Astrocyte (in vitro differentiated cells and primary cell): ENCODE results near the gene NOVA1. TPM values are rescaled to one million over a fixed set of nuclear protein-coding genes. Genes with fewer than 3 reads are reported as not detected.

Source experiments
- DNase-seq: peaks from one replicate; pipeline ENCODE4 v3.0.0-alpha.2; 2010; ENCODE audit warnings: low read depth
- FAIRE-seq: peaks from 2 replicates; lab custom pipeline; 2011; peaks lifted over from hg19 to GRCh38; lab: Jason Lieb, UNC
- H2AFZ ChIP-seq: 2 replicates; pipeline ENCODE4 v1.6.0; 2012; ENCODE audit warnings: low read depth, low read length, inconsistent platforms
- H3K27ac ChIP-seq: 2 replicates; pipeline ENCODE4 v1.5.1; 2011; ENCODE audit warnings: low read depth, low read length, inconsistent platforms
- H3K27me3 ChIP-seq: 2 replicates; pipeline ENCODE4 v1.6.0; 2011; ENCODE audit warnings: low read length, inconsistent platforms; ENCODE audit not compliant: insufficient read depth
- H3K36me3 ChIP-seq: 2 replicates; pipeline ENCODE4 v1.5.1; 2011; ENCODE audit warnings: low read length, inconsistent platforms; ENCODE audit not compliant: insufficient read depth
- H3K4me1 ChIP-seq: 2 replicates; pipeline ENCODE4 v1.5.1; 2011; ENCODE audit warnings: low read length, inconsistent platforms; ENCODE audit not compliant: insufficient read depth
- H3K4me2 ChIP-seq: 2 replicates; pipeline ENCODE4 v1.6.0; 2012; ENCODE audit warnings: low read length, inconsistent platforms
- H3K4me3 ChIP-seq: 2 replicates; pipeline ENCODE4 v1.5.1; 2011; ENCODE audit warnings: low read depth, mild to moderate bottlenecking, low read length, inconsistent platforms; ENCODE audit not compliant: insufficient read depth
- H3K79me2 ChIP-seq: 2 replicates; pipeline ENCODE4 v1.6.0; 2012; ENCODE audit warnings: mild to moderate bottlenecking, low read length, inconsistent platforms; ENCODE audit not compliant: insufficient read depth
- H3K9ac ChIP-seq: 2 replicates; pipeline ENCODE4 v1.6.0; 2012; ENCODE audit warnings: mild to moderate bottlenecking, low read length, inconsistent platforms
- H3K9me3 ChIP-seq: 2 replicates; pipeline ENCODE4 v1.5.1; 2012; ENCODE audit warnings: low read depth, mild to moderate bottlenecking, low read length, inconsistent platforms; ENCODE audit not compliant: insufficient read depth
- H4K20me1 ChIP-seq: 2 replicates; pipeline ENCODE4 v1.6.0; 2012; ENCODE audit warnings: low read length, inconsistent platforms; ENCODE audit not compliant: insufficient read depth
- H3K27ac Mint-ChIP-seq: one replicate; pipeline ENCODE4 v1.8.0; 2021; ENCODE audit warnings: mild to moderate bottlenecking, mixed read lengths; ENCODE audit not compliant: unreplicated experiment
- H3K27me3 Mint-ChIP-seq: one replicate; pipeline ENCODE4 v1.8.0; 2021; ENCODE audit warnings: low read depth, mixed read lengths; ENCODE audit not compliant: unreplicated experiment
- H3K36me3 Mint-ChIP-seq: one replicate; pipeline ENCODE4 v1.8.0; 2021; ENCODE audit warnings: low read depth, mixed read lengths; ENCODE audit not compliant: unreplicated experiment
- H3K4me1 Mint-ChIP-seq: one replicate; pipeline ENCODE4 v1.8.0; 2021; ENCODE audit warnings: low read depth, mixed read lengths; ENCODE audit not compliant: unreplicated experiment
- H3K4me3 Mint-ChIP-seq: one replicate; pipeline ENCODE4 v1.8.0; 2021; ENCODE audit warnings: mild to moderate bottlenecking, moderate library complexity, mixed read lengths; ENCODE audit not compliant: unreplicated experiment
- H3K9me3 Mint-ChIP-seq: one replicate; pipeline ENCODE4 v1.8.0; 2021; ENCODE audit warnings: mild to moderate bottlenecking, mixed read lengths; ENCODE audit not compliant: unreplicated experiment
- CTCF ChIP-seq: IDR thresholded peaks from 2 replicates; pipeline ENCODE4 v1.5.1; 2011; ENCODE audit warnings: low read depth, mild to moderate bottlenecking, inconsistent platforms, low read length, moderate library complexity; ENCODE audit not compliant: insufficient read depth
- EZH2 ChIP-seq: IDR thresholded peaks from 2 replicates; pipeline ENCODE4 v1.6.1; 2012; ENCODE audit warnings: mild to moderate bottlenecking, low read length, inconsistent platforms; ENCODE audit not compliant: insufficient read depth
- total RNA-seq: library from RNA; stranded (reverse); gene quantifications from 2 replicates; pipeline ENCODE4 v1.2.1, GENCODE V29; 2021

NOVA1 gene
- total RNA-seq, 1 donor from 2014 or later, result 8.9 TPM

- Mint-ChIP-seq H3K36me3 (no peaks in the 10 kb centered on the region), H3K9me3 (no peaks in the 10 kb centered on the region), H3K27ac (no peak overlapping the region), H3K4me1 (no peaks in the 10 kb centered on the region), H3K4me3 (no peak overlapping the region), H3K27me3 (no peaks in the 10 kb centered on the region)
- Histone ChIP-seq H3K27me3 (no peaks in the 10 kb centered on the region), H3K36me3 (no peaks in the 10 kb centered on the region), H3K4me1 (no peaks in the 10 kb centered on the region), H3K4me2 (no peak overlapping the region), H4K20me1 (no peaks in the 10 kb centered on the region), H3K79me2 (no peaks in the 10 kb centered on the region), H3K4me3 (no peak overlapping the region), H3K9ac (no peak overlapping the region), H3K27ac (no peak overlapping the region), H2AFZ (no peak overlapping the region), H3K9me3 (no peaks in the 10 kb centered on the region)
- DNase-seq, result no peak
- FAIRE-seq, result no peak
- TF ChIP-seq CTCF, result no peak
- no peak for TF ChIP-seq EZH2
These were observed 118.9 kb downstream of the NOVA1 start for GRCh38 chr14:26478967-26479366.

- H3K36me3 ChIP-seq, result no peaks in the 10 kb centered on the region
- no peaks in the 10 kb centered on the region for H3K27me3 ChIP-seq
- H3K79me2 ChIP-seq, result no peaks in the 10 kb centered on the region
- H3K4me3 ChIP-seq, result no peak overlapping the region
- Mint-ChIP-seq H3K4me3 (no peak overlapping the region), H3K27me3 (no peaks in the 10 kb centered on the region), H3K9me3 (no peaks in the 10 kb centered on the region), H3K27ac (no peak overlapping the region), H3K4me1 (no peaks in the 10 kb centered on the region), H3K36me3 (peaks cover 3% of the 10 kb centered on the region)
- FAIRE-seq (no peak), DNase-seq (no peak)
- H3K27ac ChIP-seq, result no peak overlapping the region
- no peaks in the 10 kb centered on the region for H3K4me1 ChIP-seq
- TF ChIP-seq CTCF (no peak), EZH2 (no peak)
- no peak overlapping the region for H3K4me2 ChIP-seq
- H4K20me1 ChIP-seq, result no peaks in the 10 kb centered on the region
- no peak overlapping the region for H2AFZ ChIP-seq
- H3K9ac ChIP-seq, result no peak overlapping the region
- no peaks in the 10 kb centered on the region for H3K9me3 ChIP-seq
These were observed 131.0 kb downstream of the NOVA1 start for GRCh38 chr14:26466862-26467261.

GRCh38 chr14:26463136-26463535 is 134.7 kb downstream of the NOVA1 start:
- FAIRE-seq (no peak), DNase-seq (no peak)
- no peaks in the 10 kb centered on the region for H3K79me2 ChIP-seq
- no peaks in the 10 kb centered on the region for H3K4me1 Mint-ChIP-seq
- no peaks in the 10 kb centered on the region for H3K27me3 Mint-ChIP-seq
- TF ChIP-seq EZH2, result no peak
- TF ChIP-seq CTCF, result no peak
- H3K27ac ChIP-seq, result no peak overlapping the region
- H3K27ac Mint-ChIP-seq, result no peak overlapping the region
- H3K4me1 ChIP-seq, result no peaks in the 10 kb centered on the region
- no peak overlapping the region for H3K9ac ChIP-seq
- no peaks in the 10 kb centered on the region for H4K20me1 ChIP-seq
- peaks cover 3% of the 10 kb centered on the region for H3K36me3 Mint-ChIP-seq
- H3K9me3 ChIP-seq, result no peaks in the 10 kb centered on the region
- no peaks in the 10 kb centered on the region for H3K9me3 Mint-ChIP-seq
- H3K4me3 Mint-ChIP-seq, result no peak overlapping the region
- no peak overlapping the region for H2AFZ ChIP-seq
- no peak overlapping the region for H3K4me2 ChIP-seq
- no peak overlapping the region for H3K4me3 ChIP-seq
- no peaks in the 10 kb centered on the region for H3K27me3 ChIP-seq
- H3K36me3 ChIP-seq, result no peaks in the 10 kb centered on the region
